PFSK-1 (cell line): ENCODE data around the gene SLAMF7.

Experiments used
- FOXP2 ChIP-seq: optimal IDR thresholded peaks from 2 replicates; pipeline ENCODE3; 2011; ENCODE audit warnings: borderline replicate concordance, control low read depth, inconsistent platforms; ENCODE audit not compliant: insufficient read depth; ENCODE audit errors: extremely low read length, extremely low read depth
- POLR2AphosphoS5 ChIP-seq: IDR thresholded peaks from 2 replicates; pipeline ENCODE4 v1.6.1; 2012; ENCODE audit warnings: low read depth, mild to moderate bottlenecking, control low read depth, low read length, moderate library complexity
- SIN3A ChIP-seq: IDR thresholded peaks from 2 replicates; pipeline ENCODE4 v1.6.1; 2012; ENCODE audit warnings: mild to moderate bottlenecking, low read length, moderate library complexity, borderline replicate concordance; ENCODE audit not compliant: insufficient read depth
- TAF1 ChIP-seq: IDR thresholded peaks from 2 replicates; pipeline ENCODE4 v1.6.1; 2012; ENCODE audit warnings: low read length, control low read depth, borderline replicate concordance; ENCODE audit not compliant: insufficient read depth
- TF ChIP-seq, protein P1 (sequence below), 2 experiments: IDR thresholded peaks; 2 replicates each; pipeline versions ENCODE4 v1.6.1 to v1.8.0; 2011 to 2012; ENCODE audit warnings: low read depth in 2 of 2, low read length in 2 of 2, control low read depth in 1 of 2, inconsistent platforms in 1 of 2, mild to moderate bottlenecking in 1 of 2, moderate library complexity in 1 of 2; ENCODE audit not compliant: insufficient read depth in 1 of 2

SLAMF7 gene

DNA sequence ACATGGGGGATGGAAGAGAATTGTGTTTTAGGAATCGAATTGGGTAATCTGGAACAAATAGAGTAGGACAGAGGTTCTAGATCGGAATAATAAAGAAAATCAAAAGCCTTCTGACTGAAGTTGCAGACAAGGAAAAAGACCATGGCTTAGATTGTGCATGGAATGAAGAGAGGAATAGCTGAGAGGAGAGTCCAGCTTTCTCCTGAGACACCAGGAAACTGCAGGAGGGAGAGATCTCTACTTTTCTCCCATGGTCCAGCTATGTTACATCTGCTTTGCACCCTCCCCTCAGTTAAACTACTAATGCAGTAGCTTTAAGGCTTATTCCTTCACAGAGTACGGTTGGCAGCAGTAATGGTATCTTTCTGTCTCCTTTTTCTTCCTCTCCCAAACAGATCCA, 13.4 kb downstream of the SLAMF7 start:
- TF ChIP-seq TAF1 (no peak), FOXP2 (no peak), POLR2AphosphoS5 (no peak), SIN3A (no peak)
- TF ChIP-seq, protein P1, sequence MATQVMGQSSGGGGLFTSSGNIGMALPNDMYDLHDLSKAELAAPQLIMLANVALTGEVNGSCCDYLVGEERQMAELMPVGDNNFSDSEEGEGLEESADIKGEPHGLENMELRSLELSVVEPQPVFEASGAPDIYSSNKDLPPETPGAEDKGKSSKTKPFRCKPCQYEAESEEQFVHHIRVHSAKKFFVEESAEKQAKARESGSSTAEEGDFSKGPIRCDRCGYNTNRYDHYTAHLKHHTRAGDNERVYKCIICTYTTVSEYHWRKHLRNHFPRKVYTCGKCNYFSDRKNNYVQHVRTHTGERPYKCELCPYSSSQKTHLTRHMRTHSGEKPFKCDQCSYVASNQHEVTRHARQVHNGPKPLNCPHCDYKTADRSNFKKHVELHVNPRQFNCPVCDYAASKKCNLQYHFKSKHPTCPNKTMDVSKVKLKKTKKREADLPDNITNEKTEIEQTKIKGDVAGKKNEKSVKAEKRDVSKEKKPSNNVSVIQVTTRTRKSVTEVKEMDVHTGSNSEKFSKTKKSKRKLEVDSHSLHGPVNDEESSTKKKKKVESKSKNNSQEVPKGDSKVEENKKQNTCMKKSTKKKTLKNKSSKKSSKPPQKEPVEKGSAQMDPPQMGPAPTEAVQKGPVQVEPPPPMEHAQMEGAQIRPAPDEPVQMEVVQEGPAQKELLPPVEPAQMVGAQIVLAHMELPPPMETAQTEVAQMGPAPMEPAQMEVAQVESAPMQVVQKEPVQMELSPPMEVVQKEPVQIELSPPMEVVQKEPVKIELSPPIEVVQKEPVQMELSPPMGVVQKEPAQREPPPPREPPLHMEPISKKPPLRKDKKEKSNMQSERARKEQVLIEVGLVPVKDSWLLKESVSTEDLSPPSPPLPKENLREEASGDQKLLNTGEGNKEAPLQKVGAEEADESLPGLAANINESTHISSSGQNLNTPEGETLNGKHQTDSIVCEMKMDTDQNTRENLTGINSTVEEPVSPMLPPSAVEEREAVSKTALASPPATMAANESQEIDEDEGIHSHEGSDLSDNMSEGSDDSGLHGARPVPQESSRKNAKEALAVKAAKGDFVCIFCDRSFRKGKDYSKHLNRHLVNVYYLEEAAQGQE (IDR thresholded peaks at IDR 0.05; ENCODE audit: insufficient read depth in 1 of 2, low read depth in 2 of 2, low read length in 2 of 2) = no peak

DNA sequence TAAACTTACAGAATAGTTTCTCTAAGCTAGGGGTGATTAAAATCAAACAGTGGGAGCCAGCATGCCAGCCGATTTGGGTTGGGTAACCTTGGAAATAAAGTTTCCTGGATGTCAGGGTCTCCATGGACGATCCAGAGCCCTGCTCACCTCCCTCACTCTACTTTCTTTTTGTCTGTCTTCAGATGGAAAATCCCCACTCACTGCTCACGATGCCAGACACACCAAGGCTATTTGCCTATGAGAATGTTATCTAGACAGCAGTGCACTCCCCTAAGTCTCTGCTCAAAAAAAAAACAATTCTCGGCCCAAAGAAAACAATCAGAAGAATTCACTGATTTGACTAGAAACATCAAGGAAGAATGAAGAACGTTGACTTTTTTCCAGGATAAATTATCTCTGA, 13.9 kb downstream of the SLAMF7 start:
- TF ChIP-seq, protein P1 (IDR thresholded peaks at IDR 0.05; ENCODE audit: insufficient read depth in 1 of 2, low read depth in 2 of 2, low read length in 2 of 2) = no peak
- TF ChIP-seq SIN3A (no peak), POLR2AphosphoS5 (no peak), TAF1 (no peak), FOXP2 (no peak)

DNA sequence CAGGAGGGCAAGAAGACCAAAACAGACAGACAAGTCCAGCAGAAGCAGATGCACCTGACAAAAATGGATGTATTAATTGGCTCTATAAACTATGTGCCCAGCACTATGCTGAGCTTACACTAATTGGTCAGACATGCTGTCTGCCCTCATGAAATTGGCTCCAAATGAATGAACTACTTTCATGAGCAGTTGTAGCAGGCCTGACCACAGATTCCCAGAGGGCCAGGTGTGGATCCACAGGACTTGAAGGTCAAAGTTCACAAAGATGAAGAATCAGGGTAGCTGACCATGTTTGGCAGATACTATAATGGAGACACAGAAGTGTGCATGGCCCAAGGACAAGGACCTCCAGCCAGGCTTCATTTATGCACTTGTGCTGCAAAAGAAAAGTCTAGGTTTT, 14.5 kb downstream of the SLAMF7 start:
- no peak for TF ChIP-seq POLR2AphosphoS5
- TF ChIP-seq SIN3A = no peak
- no peak for TF ChIP-seq FOXP2
- TF ChIP-seq TAF1 = no peak
- TF ChIP-seq, protein P1 (IDR thresholded peaks at IDR 0.05; ENCODE audit: insufficient read depth in 1 of 2, low read depth in 2 of 2, low read length in 2 of 2) = no peak

DNA sequence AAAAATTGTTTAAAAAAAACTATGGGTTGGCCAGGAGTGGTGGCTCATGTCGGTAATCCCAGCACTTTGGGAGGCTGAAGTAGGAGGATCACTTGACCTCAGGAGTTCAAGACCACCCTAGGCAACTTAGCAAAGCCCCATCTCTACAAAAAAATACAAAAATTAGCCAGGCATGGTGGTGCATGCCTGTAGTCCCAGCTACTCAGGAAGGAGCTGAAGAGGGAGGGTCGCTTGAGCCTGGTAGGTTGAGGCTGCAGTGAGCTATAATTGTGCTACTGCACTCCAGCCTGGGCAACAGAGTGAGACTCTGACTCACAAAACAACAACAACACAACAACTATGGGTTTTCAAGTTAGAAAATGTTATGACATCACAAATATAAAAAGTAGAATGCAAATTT, 16.4 kb downstream of the SLAMF7 start:
- TF ChIP-seq POLR2AphosphoS5 = no peak
- no peak for TF ChIP-seq SIN3A
- TF ChIP-seq FOXP2 = no peak

DNA sequence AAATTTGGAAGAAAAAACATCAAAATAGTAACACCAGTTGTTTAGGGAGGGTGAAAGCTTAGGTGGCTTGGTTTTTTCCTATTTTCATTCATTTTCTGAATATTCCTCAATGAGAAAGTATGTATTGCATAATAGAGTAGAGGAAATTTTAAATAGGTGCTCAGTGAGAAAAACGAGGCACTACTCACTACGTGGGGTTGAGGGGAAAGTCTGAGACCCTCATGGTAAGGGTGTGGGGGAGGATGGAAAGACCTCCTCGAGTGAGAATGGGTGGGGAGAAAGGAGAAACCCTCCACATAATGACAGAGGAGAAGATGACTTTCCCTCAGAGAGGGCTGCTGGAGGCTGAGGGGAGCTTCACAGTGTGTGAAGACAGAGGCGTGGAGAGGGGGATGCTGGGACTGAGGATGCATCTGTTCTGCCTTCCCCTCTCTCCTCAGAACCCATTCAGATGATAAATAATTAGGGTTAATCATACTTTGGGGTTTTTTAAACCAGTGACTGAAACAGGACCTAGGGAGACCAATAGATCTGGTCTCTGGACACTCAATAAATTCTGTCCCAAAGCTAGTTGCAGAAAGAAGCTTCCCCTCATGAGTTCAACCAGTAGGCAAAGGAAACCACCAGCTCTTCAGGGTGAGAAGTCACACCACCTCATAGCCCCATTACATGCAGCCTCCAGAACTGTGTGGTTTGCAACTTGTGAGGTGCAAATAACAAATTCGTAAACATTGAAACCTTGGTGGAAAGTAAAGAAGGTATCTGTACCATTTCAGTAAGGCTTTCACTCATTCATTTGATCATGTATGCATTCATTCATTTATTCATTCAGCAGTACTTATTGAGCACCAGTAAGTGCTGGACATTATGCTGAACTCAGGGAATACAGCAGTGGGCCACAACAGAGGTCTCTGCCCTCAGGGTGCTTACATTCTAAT, 17.1 kb downstream of the SLAMF7 start:
- TF ChIP-seq, protein P1 (IDR thresholded peaks at IDR 0.05; ENCODE audit: insufficient read depth in 1 of 2, low read depth in 2 of 2, low read length in 2 of 2) = no peak
- TF ChIP-seq SIN3A (no peak), POLR2AphosphoS5 (no peak), FOXP2 (no peak), TAF1 (no peak)
